Stimulated activated CD8-positive, alpha-beta memory T cell treated with anti-CD3 and anti-CD28 coated beads, Interleukin-2, amount 100 ng/mL, for 48 hours (primary cell): Measurements from ENCODE around the gene KCNC4.

Source experiments
- DNase-seq, 2 donors: peaks; one replicate each; pipeline ENCODE4 v3.0.0-alpha.2; 2020; ENCODE audit warnings: low read depth in 2 of 2

Gene KCNC4

DNA sequence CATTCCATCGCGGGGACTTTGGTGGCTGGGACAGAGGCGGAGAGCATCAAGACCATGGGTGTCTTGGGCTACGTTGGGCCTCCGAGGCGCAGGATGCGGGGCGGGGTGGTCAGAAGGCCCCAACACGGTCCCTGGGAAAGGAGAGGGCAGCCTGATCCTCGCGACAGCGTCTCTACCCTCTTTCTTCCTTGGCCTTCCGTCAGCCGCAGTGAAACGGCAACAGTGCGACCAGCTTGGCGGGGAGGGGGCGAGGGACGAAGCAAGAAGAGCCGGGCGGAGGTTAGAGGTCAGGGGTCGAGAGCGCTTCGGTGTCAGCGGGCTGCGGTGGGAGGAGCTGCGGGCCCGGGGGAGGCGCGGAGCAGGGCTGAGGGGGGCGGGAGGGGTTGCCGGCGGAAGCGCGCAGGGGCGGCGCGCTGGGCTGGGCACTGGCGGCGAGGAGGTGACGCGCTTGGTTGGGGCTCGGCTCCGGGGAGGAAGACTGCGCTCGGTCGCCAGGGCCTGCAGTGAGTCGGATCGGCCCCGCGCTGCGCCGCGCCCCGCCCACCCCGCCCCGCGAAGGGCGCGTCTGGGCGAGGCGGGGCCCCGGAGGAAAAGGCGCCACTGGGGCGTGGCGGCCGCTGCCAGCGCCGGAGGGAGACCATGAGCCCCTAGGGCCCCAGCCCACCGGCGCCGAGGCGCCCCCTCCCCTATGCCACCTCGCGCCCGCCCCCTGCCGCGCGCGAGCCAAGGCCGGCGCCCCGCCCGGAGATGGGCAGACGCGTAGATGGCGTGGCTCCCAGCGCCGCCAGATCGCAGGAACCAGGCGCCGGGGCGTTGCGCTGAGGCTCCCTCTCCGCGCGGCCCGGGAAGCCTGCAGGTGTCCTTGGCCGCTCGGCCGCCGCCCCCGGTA is at the start of gene KCNC4:
KCNC4 (plus strand) TSS at position 600 of the 889 bp plus-strand sequence. CDS start 1,186 bp downstream, outside the sequence.
- peak; percentile 81 to 87 for DNase-seq

DNA sequence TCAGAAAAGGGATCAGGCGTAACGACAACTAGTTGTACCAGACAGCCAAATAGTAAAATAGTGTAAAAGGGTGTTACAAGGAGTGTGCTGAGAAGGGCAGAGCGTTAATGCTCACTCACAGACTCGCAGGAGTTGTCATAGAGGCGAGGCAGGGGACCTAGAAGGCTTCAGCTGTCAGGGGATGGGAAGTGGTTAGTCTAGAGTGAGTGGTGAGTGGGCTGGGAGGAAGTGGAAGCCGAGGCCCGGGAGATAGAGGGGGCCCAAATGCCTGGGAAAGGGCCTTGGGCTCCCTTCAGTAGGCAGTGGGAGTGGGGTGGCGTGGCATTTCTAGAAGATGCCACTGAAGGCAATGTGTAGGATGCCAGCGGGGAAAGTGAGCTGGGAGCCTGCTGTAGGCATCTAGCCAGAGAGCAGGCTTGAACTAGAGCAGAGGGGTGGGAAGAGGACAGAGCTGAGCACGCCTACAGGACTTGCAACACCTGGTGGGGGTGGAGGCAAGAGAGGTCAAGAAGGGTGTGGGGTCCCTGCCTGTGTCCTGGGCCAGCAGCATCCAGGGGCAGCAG is 49.5 kb upstream of the KCNC4 start:
- no peak for DNase-seq

DNA sequence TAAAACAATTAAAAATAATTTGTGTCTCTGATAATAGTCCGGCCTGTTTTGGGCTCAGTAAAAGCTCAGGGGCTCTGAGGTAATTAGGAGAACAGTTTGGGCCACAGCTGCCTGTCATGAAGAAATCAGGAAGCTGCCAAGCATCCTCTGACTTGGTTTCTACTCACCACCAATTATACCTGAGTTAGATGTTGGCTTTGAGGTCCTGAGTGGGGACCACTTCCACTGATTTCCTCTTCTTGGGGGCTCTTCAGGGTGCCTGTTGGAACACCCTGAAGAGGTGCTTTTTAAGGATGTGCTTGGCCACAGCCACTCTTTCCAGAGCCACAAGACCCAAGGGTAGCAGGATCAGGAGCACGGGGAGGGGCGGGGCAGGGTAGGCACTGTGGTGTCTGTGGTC is 48.9 kb upstream of the KCNC4 start:
- no peak for DNase-seq

DNA sequence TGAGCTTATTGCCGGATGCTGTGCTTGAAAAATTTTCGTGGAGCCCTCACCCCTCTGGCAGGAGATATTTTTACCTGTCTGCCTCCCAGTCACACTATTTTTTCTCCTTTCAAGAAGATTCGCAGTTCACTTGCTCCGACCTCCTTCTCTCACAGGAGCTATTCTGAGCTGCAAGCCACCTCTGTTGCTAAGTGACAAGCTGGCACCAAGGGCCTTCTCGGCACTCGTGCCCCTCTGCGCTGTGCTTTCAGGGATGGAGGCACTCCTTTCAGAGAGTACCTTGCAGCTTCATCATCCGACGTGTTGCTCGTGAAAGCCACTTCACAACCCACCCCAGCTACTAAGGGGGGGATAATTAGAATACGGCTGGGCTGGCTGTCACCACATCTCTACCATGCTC is 48.3 kb upstream of the KCNC4 start:
- no peak for DNase-seq

- no peak for DNase-seq
Measured at GRCh38 chr1:110163591-110163990, 46.5 kb upstream of the KCNC4 start.

- no peak for DNase-seq
Measured at GRCh38 chr1:110164725-110165350, 45.3 kb upstream of the KCNC4 start.

DNA sequence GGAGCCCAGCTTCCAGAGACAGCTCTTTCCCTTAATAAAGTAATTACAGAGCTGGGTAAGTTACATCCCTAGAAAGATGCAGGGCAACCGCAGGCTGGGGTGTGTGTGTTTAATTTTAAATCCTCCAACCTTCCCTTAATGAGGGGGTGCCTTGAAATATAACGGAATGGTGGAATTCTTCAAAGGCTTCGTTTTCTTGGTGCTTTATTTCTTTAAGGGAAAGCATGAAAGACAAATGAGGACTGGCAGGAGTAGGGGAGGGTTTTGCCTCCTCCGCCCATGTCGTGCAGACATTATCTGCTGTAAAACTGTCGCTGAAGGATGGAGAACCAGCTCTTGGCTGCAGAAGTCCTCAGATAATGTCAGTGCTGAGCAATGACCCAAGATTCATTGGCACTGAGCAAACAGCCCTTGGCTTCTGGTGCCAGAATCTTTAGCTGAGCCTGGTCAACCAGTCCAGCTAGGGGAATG is 44.3 kb upstream of the KCNC4 start:
- no peak for DNase-seq

DNA sequence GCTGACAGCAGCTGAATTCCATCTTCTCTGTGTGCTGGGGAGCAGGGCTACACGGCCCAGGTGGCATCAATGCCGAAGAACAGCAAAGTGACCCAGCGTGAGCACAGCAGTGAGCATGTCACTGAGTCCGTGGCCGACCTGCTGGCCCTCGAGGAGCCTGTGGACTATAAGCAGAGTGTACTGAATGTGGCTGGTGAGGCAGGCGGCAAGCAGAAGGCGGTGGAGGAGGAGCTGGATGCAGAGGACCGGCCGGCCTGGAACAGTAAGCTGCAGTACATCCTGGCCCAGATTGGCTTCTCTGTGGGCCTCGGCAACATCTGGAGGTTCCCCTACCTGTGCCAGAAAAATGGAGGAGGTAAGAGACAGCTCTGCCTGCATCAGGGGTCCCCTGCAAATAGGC is 43.3 kb upstream of the KCNC4 start:
- DNase-seq: no peak

DNA sequence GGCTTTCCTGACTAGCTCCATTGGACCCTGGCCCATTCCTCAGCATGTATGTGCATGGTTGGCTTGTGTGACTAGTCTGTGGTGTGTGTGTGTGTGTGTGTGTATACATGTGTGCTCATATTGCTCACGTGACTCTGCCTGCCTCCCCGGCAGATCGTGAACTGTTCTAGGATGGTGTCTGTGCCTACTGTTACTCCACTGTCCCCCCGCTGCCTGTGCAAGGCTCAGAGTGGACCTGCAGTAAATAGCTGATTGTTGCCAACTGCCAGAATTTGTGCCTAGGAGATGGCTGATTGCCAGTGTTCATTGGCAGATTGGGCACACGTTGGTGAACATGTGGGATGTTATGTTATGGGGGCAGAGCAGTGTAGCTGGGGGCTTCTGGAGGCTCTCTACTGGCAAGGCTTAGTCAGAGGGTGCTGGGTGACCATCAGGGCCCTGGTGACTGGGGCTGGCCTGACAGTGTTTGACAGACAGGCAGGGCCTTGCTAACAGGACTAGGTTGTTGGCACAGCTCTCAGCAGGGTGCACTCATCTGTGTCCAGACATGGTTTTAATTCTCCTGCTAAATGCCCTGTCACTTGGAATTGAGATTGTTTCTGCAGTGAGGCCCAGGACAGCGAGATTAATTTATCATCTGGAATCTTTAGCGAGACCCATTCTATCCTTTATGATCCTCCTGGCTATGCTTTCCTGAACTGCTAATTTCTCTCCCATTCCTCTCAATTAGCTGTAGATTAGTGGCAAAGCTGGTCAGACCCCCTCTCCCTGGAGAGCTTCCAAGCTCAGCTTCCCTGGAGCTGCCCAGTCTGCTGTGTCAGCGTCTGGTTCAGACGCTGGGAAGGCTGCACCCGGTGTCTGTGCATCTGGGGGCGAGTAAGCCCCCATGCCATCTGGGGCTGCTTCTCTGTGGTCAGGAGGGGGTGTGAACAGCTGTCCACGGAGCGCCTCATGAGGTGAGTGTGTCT is 39.1 kb upstream of the KCNC4 start:
- DNase-seq: no peak

GRCh38 chr1:110172001-110172400 is 38.1 kb upstream of the KCNC4 start:
- DNase-seq: no peak

- no peak for DNase-seq
Measured at GRCh38 chr1:110173466-110174105, 36.5 kb upstream of the KCNC4 start.

GRCh38 chr1:110174961-110175360 is 35.2 kb upstream of the KCNC4 start:
- DNase-seq: no peak

GRCh38 chr1:110176299-110176956 is 33.7 kb upstream of the KCNC4 start:
- DNase-seq: no peak

GRCh38 chr1:110177775-110178174 is 32.3 kb upstream of the KCNC4 start:
- no peak for DNase-seq

GRCh38 chr1:110183642-110184167 is 26.4 kb upstream of the KCNC4 start:
- no peak for DNase-seq

- DNase-seq: no peak
Measured at GRCh38 chr1:110184446-110184845, 25.7 kb upstream of the KCNC4 start.

GRCh38 chr1:110185181-110185580 is 24.9 kb upstream of the KCNC4 start:
- DNase-seq: no peak

GRCh38 chr1:110186558-110186957 is 23.6 kb upstream of the KCNC4 start:
- DNase-seq: no peak

- no peak for DNase-seq
Measured at GRCh38 chr1:110187139-110187890, 22.8 kb upstream of the KCNC4 start.
